Ishikawa (cell line): ENCODE results near the gene ANAPC5.

Experiments used
- CEBPB ChIP-seq: IDR thresholded peaks from 2 replicates; pipeline ENCODE4 v1.6.1; 2012
- CREB1 ChIP-seq: IDR thresholded peaks from 2 replicates; pipeline ENCODE4 v1.6.1; 2012; ENCODE audit warnings: low read depth
- EGR1 ChIP-seq: IDR thresholded peaks from 2 replicates; pipeline ENCODE4 v1.6.1; 2012
- EP300 ChIP-seq: IDR thresholded peaks from 2 replicates; pipeline ENCODE4 v1.6.1; 2012; ENCODE audit warnings: borderline replicate concordance
- FOXM1 ChIP-seq: IDR thresholded peaks from 2 replicates; pipeline ENCODE4 v1.6.1; 2012; ENCODE audit warnings: low read depth, borderline replicate concordance
- MAX ChIP-seq: IDR thresholded peaks from 2 replicates; pipeline ENCODE4 v1.6.1; 2012
- NFIC ChIP-seq: IDR thresholded peaks from 2 replicates; pipeline ENCODE4 v1.6.1; 2012
- RAD21 ChIP-seq: IDR thresholded peaks from 2 replicates; pipeline ENCODE4 v1.6.1; 2012; ENCODE audit warnings: low read depth
- REST ChIP-seq: IDR thresholded peaks from 2 replicates; pipeline ENCODE4 v1.6.1; 2012; ENCODE audit warnings: low read depth, mild to moderate bottlenecking
- TAF1 ChIP-seq: IDR thresholded peaks from 2 replicates; pipeline ENCODE4 v1.6.1; 2012; ENCODE audit warnings: low read depth, mild to moderate bottlenecking
- TCF12 ChIP-seq: IDR thresholded peaks from 2 replicates; pipeline ENCODE4 v1.6.1; 2012; ENCODE audit warnings: low read depth
- TEAD4 ChIP-seq: IDR thresholded peaks from 2 replicates; pipeline ENCODE4 v1.6.1; 2012
- YY1 ChIP-seq: IDR thresholded peaks from 2 replicates; pipeline ENCODE4 v1.6.1; 2012; ENCODE audit warnings: low read depth
- ZBTB7A ChIP-seq: IDR thresholded peaks from 2 replicates; pipeline ENCODE4 v1.6.1; 2012; ENCODE audit warnings: low read depth
- TF ChIP-seq, protein P1 (sequence below): IDR thresholded peaks from 2 replicates; pipeline ENCODE4 v1.6.1; 2012

The ANAPC5 gene

GRCh38 chr12:121273364-121273896 is 78.8 kb downstream of the ANAPC5 start:
- TF ChIP-seq TEAD4 (no peak), YY1 (no peak), EP300 (no peak), FOXM1 (no peak), RAD21 (no peak), NFIC (no peak), CREB1 (no peak), CEBPB (no peak), MAX (no peak), TCF12 (no peak), TAF1 (no peak), EGR1 (no peak)

- TF ChIP-seq REST (no peak), NFIC (no peak), YY1 (no peak), MAX (no peak), CEBPB (no peak), EP300 (no peak), ZBTB7A (no peak), TEAD4 (no peak), TCF12 (no peak), RAD21 (no peak), CREB1 (no peak), FOXM1 (no peak), EGR1 (no peak), TAF1 (no peak)
- TF ChIP-seq, protein P1, sequence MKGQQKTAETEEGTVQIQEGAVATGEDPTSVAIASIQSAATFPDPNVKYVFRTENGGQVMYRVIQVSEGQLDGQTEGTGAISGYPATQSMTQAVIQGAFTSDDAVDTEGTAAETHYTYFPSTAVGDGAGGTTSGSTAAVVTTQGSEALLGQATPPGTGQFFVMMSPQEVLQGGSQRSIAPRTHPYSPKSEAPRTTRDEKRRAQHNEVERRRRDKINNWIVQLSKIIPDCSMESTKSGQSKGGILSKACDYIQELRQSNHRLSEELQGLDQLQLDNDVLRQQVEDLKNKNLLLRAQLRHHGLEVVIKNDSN = no peak
Measured at GRCh38 chr12:121267822-121268221, 84.4 kb downstream of the ANAPC5 start.

GRCh38 chr12:121264951-121265515 is 87.2 kb downstream of the ANAPC5 start:
- TF ChIP-seq REST (no peak), MAX (no peak), TCF12 (no peak), CREB1 (no peak), EP300 (no peak), ZBTB7A (no peak)

DNA sequence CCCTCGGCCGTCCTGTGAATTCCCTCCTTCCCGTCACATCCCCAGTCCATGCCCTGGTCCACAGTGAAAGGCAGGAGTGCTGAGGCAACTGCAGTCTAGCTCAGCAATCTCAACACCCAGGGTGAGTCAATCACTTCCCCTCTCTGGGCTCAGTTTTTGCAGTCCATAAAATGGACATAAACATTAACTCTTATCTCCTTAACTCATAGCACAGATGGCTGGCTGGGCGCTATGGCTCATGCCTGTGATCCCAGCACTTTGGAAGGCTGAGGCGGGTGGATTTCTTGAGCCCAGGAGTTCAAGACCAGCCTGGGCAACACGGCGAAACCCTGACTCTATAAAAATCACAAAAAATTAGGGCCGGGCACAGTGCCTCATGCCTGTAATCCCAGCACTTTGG is 88.1 kb downstream of the ANAPC5 start:
- TF ChIP-seq TEAD4 = no peak
- TF ChIP-seq CREB1 = no peak
- TF ChIP-seq TCF12 = no peak
- no peak for TF ChIP-seq CEBPB
- TF ChIP-seq REST = no peak
- TF ChIP-seq, protein P1 = no peak
- no peak for TF ChIP-seq TAF1
- no peak for TF ChIP-seq EP300
- no peak for TF ChIP-seq ZBTB7A
- no peak for TF ChIP-seq RAD21
- no peak for TF ChIP-seq MAX
- no peak for TF ChIP-seq EGR1
- TF ChIP-seq NFIC = no peak
- TF ChIP-seq YY1 = no peak
- TF ChIP-seq FOXM1 = no peak
